ENCODE results near the gene SLC25A39.

DNA sequence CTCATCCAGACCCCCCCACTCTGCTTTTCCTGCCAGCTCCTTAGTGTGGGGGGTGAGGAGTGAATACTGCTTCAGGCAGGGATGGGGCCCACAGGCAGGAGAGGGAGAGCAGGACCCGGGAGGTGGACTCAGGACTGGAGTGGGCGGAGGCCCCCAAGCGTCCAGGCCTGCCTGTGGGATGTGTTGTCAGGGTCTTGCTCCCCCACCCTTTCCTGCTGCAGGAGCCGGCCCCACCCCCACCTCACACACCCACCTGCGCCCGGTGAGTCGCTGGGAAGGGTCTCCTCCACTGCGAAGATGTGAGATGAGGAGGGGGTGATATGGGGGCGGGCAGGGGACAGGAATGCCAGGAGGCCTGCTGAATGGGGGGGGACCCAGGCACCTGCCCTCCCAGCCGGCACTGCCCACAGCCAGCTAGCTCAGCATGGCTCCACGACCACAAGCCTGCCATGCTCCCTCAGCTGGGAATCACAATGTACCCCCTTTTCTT is 37.9 kb upstream of the SLC25A39 start:
- TF ChIP-seq JUN (IDR thresholded peaks at IDR 0.05; ENCODE audit: borderline replicate concordance, insufficient read depth, insufficient read length, low read depth) (no peak), EZH2 (IDR thresholded peaks at IDR 0.05; ENCODE audit: borderline replicate concordance, low read depth, low read length, severe bottlenecking) (no peak), POLR2A (IDR thresholded peaks at IDR 0.05; ENCODE audit: low read depth, low read length) (no peak), POLR2AphosphoS5 (IDR thresholded peaks at IDR 0.05; ENCODE audit: insufficient read depth, low read depth, low read length) (no peak)
- TF ChIP-seq, protein P1, sequence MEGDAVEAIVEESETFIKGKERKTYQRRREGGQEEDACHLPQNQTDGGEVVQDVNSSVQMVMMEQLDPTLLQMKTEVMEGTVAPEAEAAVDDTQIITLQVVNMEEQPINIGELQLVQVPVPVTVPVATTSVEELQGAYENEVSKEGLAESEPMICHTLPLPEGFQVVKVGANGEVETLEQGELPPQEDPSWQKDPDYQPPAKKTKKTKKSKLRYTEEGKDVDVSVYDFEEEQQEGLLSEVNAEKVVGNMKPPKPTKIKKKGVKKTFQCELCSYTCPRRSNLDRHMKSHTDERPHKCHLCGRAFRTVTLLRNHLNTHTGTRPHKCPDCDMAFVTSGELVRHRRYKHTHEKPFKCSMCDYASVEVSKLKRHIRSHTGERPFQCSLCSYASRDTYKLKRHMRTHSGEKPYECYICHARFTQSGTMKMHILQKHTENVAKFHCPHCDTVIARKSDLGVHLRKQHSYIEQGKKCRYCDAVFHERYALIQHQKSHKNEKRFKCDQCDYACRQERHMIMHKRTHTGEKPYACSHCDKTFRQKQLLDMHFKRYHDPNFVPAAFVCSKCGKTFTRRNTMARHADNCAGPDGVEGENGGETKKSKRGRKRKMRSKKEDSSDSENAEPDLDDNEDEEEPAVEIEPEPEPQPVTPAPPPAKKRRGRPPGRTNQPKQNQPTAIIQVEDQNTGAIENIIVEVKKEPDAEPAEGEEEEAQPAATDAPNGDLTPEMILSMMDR (IDR thresholded peaks at IDR 0.05; ENCODE audit: extremely low read depth in 1 of 2, insufficient read depth in 1 of 2, low read depth in 1 of 2, low read length in 2 of 2) = no peak
